Smooth muscle cell of the coronary artery (primary cell): ENCODE results near the gene JMJD7. TPM values are rescaled to one million over a fixed set of nuclear protein-coding genes. Genes with fewer than 3 reads are reported as not detected.

ENCODE experiments used
- total RNA-seq: library from RNA; depleted of rRNA; stranded (reverse); fragments of >200 nt; gene quantifications from 2 replicates; pipeline ENCODE4 v1.2.3, GENCODE V29; 2014; ENCODE audit warnings: low replicate concordance

JMJD7 gene
- total RNA-seq = 2.3 and 4.8 TPM in 2 replicates

DNA sequence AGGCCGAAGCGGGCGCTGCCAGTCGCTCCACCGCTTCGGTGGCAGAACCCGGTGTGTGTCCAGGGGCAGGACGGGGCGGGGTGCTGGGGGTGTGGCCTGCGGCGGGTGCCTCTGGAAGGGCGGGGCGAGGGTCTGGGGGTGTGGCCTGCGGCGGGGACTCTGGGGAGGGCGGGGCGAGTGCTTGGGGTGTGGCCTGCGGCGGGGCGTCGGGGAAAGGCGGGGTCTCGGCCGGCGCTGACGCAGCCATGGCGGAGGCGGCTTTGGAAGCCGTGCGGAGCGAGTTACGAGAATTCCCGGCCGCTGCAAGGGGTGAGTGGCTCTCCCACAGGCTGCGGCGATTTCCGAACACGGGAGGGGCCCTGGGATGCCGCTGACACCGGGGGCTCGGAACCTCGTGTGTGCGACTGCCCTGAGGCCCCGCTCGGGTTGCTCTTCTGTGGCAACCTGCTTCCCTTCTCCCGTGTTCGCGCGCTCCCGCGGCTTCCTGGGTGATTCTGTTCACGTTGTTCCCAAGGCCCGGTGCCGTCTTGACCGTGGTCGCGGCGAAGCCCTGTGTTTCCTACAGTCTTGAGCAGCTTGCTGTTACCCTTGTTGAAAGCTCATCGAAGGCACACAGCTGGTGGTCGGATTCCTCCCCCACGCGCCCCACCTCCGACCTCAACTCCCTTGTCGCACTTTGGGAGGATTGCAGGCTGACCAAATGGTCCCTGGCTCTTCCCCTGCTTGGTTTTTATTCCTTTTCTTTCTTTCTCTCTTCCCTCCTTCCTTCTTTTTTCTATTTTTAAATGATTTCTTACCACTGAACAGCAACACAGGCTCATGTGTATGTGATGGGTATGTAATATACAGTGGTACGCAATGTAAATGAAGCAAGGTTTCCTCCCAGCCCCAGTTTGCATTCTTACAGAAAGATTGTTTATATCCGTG, at the start of gene JMJD7:
TSS of gene JMJD7 (plus strand) at position 213 of the 927 bp plus-strand sequence. CDS start at position 246, 33 bp downstream.

DNA sequence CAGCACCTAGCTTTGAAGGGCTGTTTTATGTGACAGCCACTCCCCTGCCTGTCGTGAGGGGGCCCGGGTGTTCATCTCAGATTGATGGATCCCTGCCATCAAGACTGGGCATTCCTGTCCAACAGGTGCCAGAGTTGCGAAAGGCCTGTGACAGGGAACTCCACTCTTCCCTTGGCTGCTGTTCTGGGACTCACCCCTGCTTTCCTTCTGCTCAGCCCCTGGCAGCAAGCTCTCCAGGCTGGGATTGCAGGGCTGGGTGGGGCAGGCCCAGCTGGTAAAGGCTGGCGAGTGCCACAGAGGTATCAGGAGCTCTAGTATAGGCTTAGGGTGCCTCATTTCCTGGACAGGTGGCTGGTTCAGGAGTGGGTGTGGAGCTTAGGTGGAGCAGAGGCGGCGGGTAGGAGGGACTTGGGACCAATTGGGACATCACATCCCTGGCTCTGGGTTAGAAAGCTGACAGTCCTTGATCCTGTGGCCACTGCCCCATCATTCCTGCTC, 10.6 kb downstream of the JMJD7 start, which contains the start of gene PLA2G4B:
TSS of gene PLA2G4B (plus strand) at position 448 of the 498 bp plus-strand sequence. CDS start 67 bp downstream, outside the sequence.

Other genes starting within 250 kb of the JMJD7 start
- gene MGA, start 167.7 kb upstream of the JMJD7 start, total RNA-seq = 22.2 and 25.6 TPM in 2 replicates
- gene MAPKBP1, start 53.6 kb upstream of the JMJD7 start, total RNA-seq = 10.1 and 19.1 TPM in 2 replicates
- gene PLA2G4B, start 10.8 kb downstream of the JMJD7 start, total RNA-seq = 0.53 and 1.6 TPM in 2 replicates
- 0.12 and 0.23 TPM in 2 replicates for gene SPTBN5, start 66.0 kb downstream of the JMJD7 start, total RNA-seq
- gene EHD4, start 144.5 kb downstream of the JMJD7 start, total RNA-seq = 6.2 and 19.2 TPM in 2 replicates
- not detected in 2 replicates for gene PLA2G4E, start 192.9 kb downstream of the JMJD7 start, total RNA-seq